Stomach (tissue), 9 donors: Measurements from ENCODE around the gene CYTH1. TPM values are rescaled to one million over a fixed set of nuclear protein-coding genes. Genes with fewer than 3 reads are reported as not detected.

Source experiments
- DNase-seq, 2 donors: peaks; one replicate each; pipeline versions ENCODE4 v3.0.0 to v3.0.0-alpha.2; 2013 to 2019
- H3K27ac ChIP-seq, 5 donors: fragments of 200-600 bp in 4 of 5; sonication (generic) in 4 of 5; one replicate each; pipeline ENCODE4 v1.5.1; 2013 to 2019; ENCODE audit warnings: mild to moderate bottlenecking in 1 of 5, moderate library complexity in 1 of 5
- H3K27me3 ChIP-seq, 3 donors: fragments of 200-600 bp; sonication (generic); one replicate each; pipeline ENCODE4 v1.5.1; 2017 to 2019; ENCODE audit warnings: mixed run types in 1 of 3
- H3K36me3 ChIP-seq, 4 donors: fragments of 200-600 bp; sonication (generic); 1 replicate in 3 of 4; 2 replicates in 1 of 4; pipeline ENCODE4 v1.5.1; 2016 to 2019
- H3K4me1 ChIP-seq, 4 donors: fragments of 200-600 bp; sonication (generic); one replicate each; pipeline ENCODE4 v1.5.1; 2016 to 2019
- H3K4me3 ChIP-seq, 4 donors: fragments of 200-600 bp; sonication (generic) in 3 of 4; one replicate each; pipeline ENCODE4 v1.5.1; 2016 to 2019; ENCODE audit warnings: mild to moderate bottlenecking in 1 of 4
- H3K9me3 ChIP-seq, 4 donors: fragments of 200-600 bp; sonication (generic); one replicate each; pipeline ENCODE4 v1.5.1; 2016 to 2019
- EP300 ChIP-seq: sonication (generic); formaldehyde crosslinking; IDR thresholded peaks from one replicate; pipeline ENCODE4 v1.6.1; 2017; ENCODE audit warnings: antibody characterized with exemption
- POLR2A ChIP-seq, 4 donors: fragments of 450-650 bp; IDR thresholded peaks; one replicate each; pipeline ENCODE4 v1.6.1; 2016; ENCODE audit warnings: antibody characterized with exemption in 4 of 4, control low read depth in 2 of 4, mild to moderate bottlenecking in 1 of 4, moderate library complexity in 1 of 4
- POLR2AphosphoS5 ChIP-seq, 3 donors: sonication (generic); formaldehyde crosslinking; IDR thresholded peaks; one replicate each; pipeline ENCODE4 v1.6.1; 2016; ENCODE audit warnings: antibody characterized with exemption in 3 of 3
- WGBS, 5 donors: extraction: QIAGEN DNeasy Blood & Tissue Kit in 3 of 5; methylation state at CpG; one replicate each; pipeline versions ENCODE4 v1.1.5 to v1.1.7; 2013 to 2018; 5-methylcytosine and 5-hydroxymethylcytosine counted together
- intact Hi-C: fragments of 100-400 bp; cut with DNase I; formaldehyde crosslinking; loops from one replicate; pipeline ENCODE4 v1.15.1; 2023; ENCODE audit warnings: low total_unique reads
- polyA plus RNA-seq, 3 donors: library from polyadenylated mRNA; stranded (reverse); fragments of 200-250 nt; gene quantifications; one replicate each; pipeline ENCODE4 v1.2.3, GENCODE V29; 2013
- small RNA-seq, 4 donors: library from RNA; depleted of rRNA; stranded (forward); fragments of <200 nt; gene quantifications; one replicate each; pipeline ENCODE3, GENCODE V24; 2016
- total RNA-seq, 5 donors: library from RNA; depleted of rRNA; stranded (reverse); fragments of >200 nt; gene quantifications; one replicate each; pipeline versions ENCODE4 v1.1.0 to v1.2.3, GENCODE V29; 2014 to 2016
- TF ChIP-seq, protein P1 (sequence below), 7 experiments: fragments of 450-650 bp in 4 of 7; fragments of 200-600 bp in 3 of 7; sonication (generic) in 3 of 7; IDR thresholded peaks; one replicate each; pipeline ENCODE4 v1.5.1; 2016 to 2019; ENCODE audit warnings: antibody characterized with exemption in 7 of 7, control low read depth in 2 of 7, mild to moderate bottlenecking in 1 of 7
- donor health status: healthy with polysubstance abuse.
- donor health status: Bipolar disorder and iron deficiency.
- donor health status: healthy.

The CYTH1 gene
- total and polyA plus RNA-seq, 8 donors = 29.6 to 137 (median 55.9) TPM

DNA sequence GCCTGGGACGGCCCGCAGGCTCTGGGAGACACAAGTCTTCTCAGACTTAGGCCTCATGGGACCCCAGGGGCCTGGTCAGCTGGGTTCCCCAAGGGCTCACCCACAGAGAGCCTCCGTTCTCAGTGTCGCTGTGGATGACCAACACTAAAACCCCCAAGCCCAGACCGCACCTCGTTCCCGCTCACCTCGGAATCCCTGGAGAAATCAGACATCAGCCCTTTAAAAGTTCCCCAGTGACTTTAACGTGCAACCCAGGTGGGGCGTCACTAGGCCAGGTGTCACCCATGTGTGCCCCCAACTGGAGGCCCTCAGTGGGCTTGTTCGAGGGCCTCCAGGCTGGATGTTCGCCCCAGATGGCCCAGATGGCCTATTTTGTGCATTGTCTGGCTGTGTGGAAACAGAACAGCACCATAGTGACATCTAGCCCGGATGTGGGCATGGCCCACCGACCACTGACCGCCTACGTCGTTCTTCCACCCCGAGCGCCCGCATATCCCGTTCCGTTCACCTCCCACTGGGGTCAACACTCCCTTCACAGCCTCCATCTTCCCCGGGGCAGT, 152.6 kb downstream of the CYTH1 start:
- Histone ChIP-seq H3K4me3 (no peak overlapping the region), H3K27ac (no peak overlapping the region), H3K27me3 (no peaks in the 10 kb centered on the region), H3K4me1 (peaks cover 0 to 9% (median 5%) of the 10 kb centered on the region in 4 donors), H3K9me3 (no peaks in the 10 kb centered on the region), H3K36me3 (no peaks in the 10 kb centered on the region)
- TF ChIP-seq POLR2A (IDR thresholded peaks at IDR 0.05) (no peak), EP300 (no peak), POLR2AphosphoS5 (IDR thresholded peaks at IDR 0.05) (no peak)
- TF ChIP-seq, protein P1, sequence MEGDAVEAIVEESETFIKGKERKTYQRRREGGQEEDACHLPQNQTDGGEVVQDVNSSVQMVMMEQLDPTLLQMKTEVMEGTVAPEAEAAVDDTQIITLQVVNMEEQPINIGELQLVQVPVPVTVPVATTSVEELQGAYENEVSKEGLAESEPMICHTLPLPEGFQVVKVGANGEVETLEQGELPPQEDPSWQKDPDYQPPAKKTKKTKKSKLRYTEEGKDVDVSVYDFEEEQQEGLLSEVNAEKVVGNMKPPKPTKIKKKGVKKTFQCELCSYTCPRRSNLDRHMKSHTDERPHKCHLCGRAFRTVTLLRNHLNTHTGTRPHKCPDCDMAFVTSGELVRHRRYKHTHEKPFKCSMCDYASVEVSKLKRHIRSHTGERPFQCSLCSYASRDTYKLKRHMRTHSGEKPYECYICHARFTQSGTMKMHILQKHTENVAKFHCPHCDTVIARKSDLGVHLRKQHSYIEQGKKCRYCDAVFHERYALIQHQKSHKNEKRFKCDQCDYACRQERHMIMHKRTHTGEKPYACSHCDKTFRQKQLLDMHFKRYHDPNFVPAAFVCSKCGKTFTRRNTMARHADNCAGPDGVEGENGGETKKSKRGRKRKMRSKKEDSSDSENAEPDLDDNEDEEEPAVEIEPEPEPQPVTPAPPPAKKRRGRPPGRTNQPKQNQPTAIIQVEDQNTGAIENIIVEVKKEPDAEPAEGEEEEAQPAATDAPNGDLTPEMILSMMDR (IDR thresholded peaks at IDR 0.05) = no peak
- WGBS, 5 donors = 87 to 94% (median 90%) methylated on average over 11 to 23 of the region's 23 CpGs
- DNase-seq = no peak
- intact Hi-C loops = no loop called here

DNA sequence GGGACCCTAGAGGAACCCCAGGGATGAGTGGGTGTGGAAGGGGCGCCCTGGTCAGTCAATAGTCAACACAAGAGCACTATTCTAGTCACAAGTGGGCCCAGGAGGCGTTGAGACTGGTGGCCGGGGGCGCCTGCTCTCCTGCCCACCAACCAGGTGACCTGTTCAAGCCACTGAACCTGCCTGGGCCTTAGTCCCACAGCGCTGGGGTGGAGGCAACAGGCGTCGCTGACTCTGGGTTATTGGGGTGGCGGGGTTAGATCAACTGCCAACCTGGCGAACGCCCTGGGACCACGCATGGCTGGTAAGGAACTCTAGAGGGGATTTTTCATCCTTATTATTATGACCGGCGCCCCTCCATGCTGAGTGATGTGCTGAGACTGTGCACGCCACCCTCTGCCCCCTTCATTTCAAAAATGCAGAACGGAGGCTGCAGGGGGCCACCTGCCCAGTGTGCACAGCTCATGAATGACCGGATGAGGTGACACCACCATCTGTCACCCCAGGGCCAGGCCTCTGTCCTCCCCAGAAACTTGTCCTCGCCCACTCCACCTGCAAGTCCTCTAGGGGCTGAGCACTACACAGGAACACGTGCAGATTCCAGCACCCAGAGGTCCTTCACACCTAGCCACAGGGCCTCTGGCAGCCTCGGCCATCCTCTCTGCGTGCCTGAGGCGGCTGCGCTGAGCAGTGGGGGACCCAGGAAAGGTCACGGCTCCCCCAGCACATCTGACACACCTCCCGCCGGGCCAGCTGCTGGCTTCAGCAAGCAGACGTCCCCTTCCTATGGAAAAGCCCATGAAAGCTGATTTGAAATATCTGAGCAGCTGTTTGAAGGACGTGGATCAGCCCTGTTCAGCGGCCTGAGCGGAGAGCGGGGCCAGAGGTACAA, 153.3 kb downstream of the CYTH1 start:
- TF ChIP-seq, protein P1 (IDR thresholded peaks at IDR 0.05) = no peak
- no peak for TF ChIP-seq POLR2AphosphoS5 (IDR thresholded peaks at IDR 0.05)
- no peak for TF ChIP-seq EP300
- TF ChIP-seq POLR2A (IDR thresholded peaks at IDR 0.05) = no peak
- Histone ChIP-seq H3K27me3 (no peaks in the 10 kb centered on the region), H3K9me3 (no peaks in the 10 kb centered on the region), H3K4me1 (peaks cover 0 to 9% (median 5%) of the 10 kb centered on the region in 4 donors), H3K27ac (no peak overlapping the region), H3K4me3 (no peak overlapping the region), H3K36me3 (no peaks in the 10 kb centered on the region)
- intact Hi-C loops = no loop called here
- DNase-seq = no peak
- 89 to 92% (median 90%) methylated on average over 21 to 30 of the region's 30 CpGs for WGBS, 5 donors

DNA sequence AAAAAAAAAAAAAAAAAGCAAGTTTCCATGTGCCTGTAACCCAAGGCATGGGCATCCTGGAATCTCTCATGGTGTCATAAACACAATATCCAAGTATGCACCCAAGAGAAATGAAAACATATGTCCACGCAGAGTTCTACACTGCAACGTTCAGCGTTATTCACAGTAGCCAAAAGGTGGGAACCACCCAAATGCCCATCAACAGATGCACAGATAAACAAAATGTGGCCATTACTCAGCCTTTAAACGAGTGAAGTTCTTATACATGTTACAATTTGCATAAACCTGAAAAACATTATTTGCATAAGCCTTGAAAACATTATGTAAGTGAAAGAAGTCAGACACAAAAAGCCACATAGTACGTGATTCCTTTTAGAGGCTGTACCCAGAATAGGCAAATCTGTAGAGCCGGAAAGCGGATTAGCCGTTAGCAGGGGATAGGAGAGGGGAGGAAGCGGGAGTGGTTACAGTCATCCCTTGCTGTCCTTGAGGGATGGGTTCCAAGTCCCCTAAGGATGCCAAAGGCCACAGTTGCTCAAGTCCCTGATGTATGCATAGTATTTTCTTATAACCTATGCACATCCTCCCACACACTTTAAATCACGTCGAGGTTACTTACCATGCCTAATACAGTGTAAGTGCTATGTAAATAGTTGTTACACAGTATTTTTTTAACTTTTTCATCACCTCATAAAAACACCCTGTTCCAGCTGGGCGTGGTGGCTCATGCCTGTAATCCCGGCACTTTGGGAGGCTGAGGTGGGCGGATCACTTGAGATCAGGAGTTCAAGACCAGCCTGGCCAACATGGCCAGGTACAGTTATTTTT, 157.5 kb downstream of the CYTH1 start:
- TF ChIP-seq POLR2AphosphoS5 (IDR thresholded peaks at IDR 0.05) = no peak
- TF ChIP-seq, protein P1 (IDR thresholded peaks at IDR 0.05) = no peak
- no peak for TF ChIP-seq EP300
- TF ChIP-seq POLR2A (IDR thresholded peaks at IDR 0.05) = no peak
- intact Hi-C loops = no loop called here
- no peaks in the 10 kb centered on the region for H3K36me3 ChIP-seq
- 71 to 75% (median 73%) methylated on average over 14 of the region's 14 CpGs for WGBS, 5 donors
- H3K4me3 ChIP-seq = no peak overlapping the region
- H3K27ac ChIP-seq = no peak overlapping the region
- H3K4me1 ChIP-seq = no peaks in the 10 kb centered on the region
- no peaks in the 10 kb centered on the region for H3K27me3 ChIP-seq
- H3K9me3 ChIP-seq = no peaks in the 10 kb centered on the region
- no peak for DNase-seq

Small RNA genes lying within 50 kb of the gene (small RNA-seq; reads per million reads assigned to genes)
- gene RNU6-638P = 0 reads per million in 4 donors

Other genes with a start within 250 kb of the CYTH1 start
- 1 to 10 TPM in 1 of 5 donors, under 1 TPM in 1, not detected in 3; 0.45 to 2.4 TPM for gene DNAH17, start 204.9 kb downstream of the CYTH1 start, total RNA-seq
- gene DNAH17, start 204.9 kb downstream of the CYTH1 start, polyA plus RNA-seq = under 1 TPM in 1 of 3 donors, not detected in 2; 0.03 TPM
- 100 to 1,000 TPM in 1 of 5 donors, 10 to 100 TPM in 4; 33.3 to 106 (median 42.0) TPM for gene USP36, start 58.5 kb upstream of the CYTH1 start, total RNA-seq
- gene USP36, start 58.5 kb upstream of the CYTH1 start, polyA plus RNA-seq = 10 to 100 TPM; 14.2 to 20.9 (median 15.3) TPM
- 10 to 100 TPM in 2 of 5 donors, 1 to 10 TPM in 3; 4.2 to 23.9 (median 7.1) TPM for gene CEP295NL, start 120.9 kb upstream of the CYTH1 start, total RNA-seq
- gene CEP295NL, start 120.9 kb upstream of the CYTH1 start, polyA plus RNA-seq = under 1 TPM in 2 of 3 donors, not detected in 1; 0.31 to 0.40 TPM
- gene TIMP2, start 143.1 kb upstream of the CYTH1 start, total RNA-seq = 10 to 100 TPM; 37.4 to 100.0 (median 66.1) TPM
- 10 to 100 TPM; 20.9 to 34.4 (median 29.4) TPM for gene TIMP2, start 143.1 kb upstream of the CYTH1 start, polyA plus RNA-seq
- gene LGALS3BP, start 197.7 kb upstream of the CYTH1 start, total RNA-seq = 100 to 1,000 TPM in 4 of 5 donors, 10 to 100 TPM in 1; 94.5 to 625 (median 434) TPM
- gene LGALS3BP, start 197.7 kb upstream of the CYTH1 start, polyA plus RNA-seq = 100 to 1,000 TPM in 2 of 3 donors, 10 to 100 TPM in 1; 63.4 to 212 (median 172) TPM
- 100 to 1,000 TPM in 1 of 5 donors, 10 to 100 TPM in 4; 31.2 to 151 (median 70.1) TPM for gene CANT1, start 227.5 kb upstream of the CYTH1 start, total RNA-seq
- gene CANT1, start 227.5 kb upstream of the CYTH1 start, polyA plus RNA-seq = 10 to 100 TPM; 16.6 to 20.9 (median 18.1) TPM
- gene C1QTNF1, start 241.9 kb upstream of the CYTH1 start, total RNA-seq = 10 to 100 TPM in 3 of 5 donors, 1 to 10 TPM in 2; 6.4 to 20.3 (median 10.1) TPM
- gene C1QTNF1, start 241.9 kb upstream of the CYTH1 start, polyA plus RNA-seq = 10 to 100 TPM in 2 of 3 donors, 1 to 10 TPM in 1; 2.9 to 18.2 (median 15.3) TPM